Heart left ventricle (tissue), 16 donors: ENCODE measurements around the gene SHISA4. TPM values are rescaled to one million over a fixed set of nuclear protein-coding genes. Genes with fewer than 3 reads are reported as not detected.
A peak's percentile ranks its signal among the peaks of the same experiment; 100 is the strongest.

Source experiments
- ATAC-seq, 4 donors: fragments of 200-7000 bp; cut with Tn5 transposase; one replicate each; pipeline ENCODE4 v1.9.1; 2020 to 2022; ENCODE audit warnings: moderate library complexity in 4 of 4, mild to moderate bottlenecking in 3 of 4, moderate number of reproducible peaks in 1 of 4
- DNase-seq, 5 donors: peaks; one replicate each; pipeline ENCODE4 v3.0.0-alpha.2; 2020
- H3K27ac ChIP-seq, 12 donors: fragments of 200-600 bp; sonication (generic) in 4 of 12; one replicate each; pipeline versions ENCODE4 v1.5.0 to v1.8.0; 2016 to 2022; ENCODE audit warnings: mild to moderate bottlenecking in 2 of 12
- H3K27me3 ChIP-seq, 9 donors: fragments of 200-600 bp; sonication (generic) in 2 of 9; one replicate each; pipeline versions ENCODE4 v1.5.1 to v1.8.0; 2016 to 2022; ENCODE audit warnings: mild to moderate bottlenecking in 3 of 9
- H3K36me3 ChIP-seq, 9 donors: fragments of 200-600 bp; sonication (generic) in 2 of 9; one replicate each; pipeline versions ENCODE4 v1.5.0 to v1.8.0; 2018 to 2022; ENCODE audit warnings: mild to moderate bottlenecking in 2 of 9
- H3K4me1 ChIP-seq, 12 donors: fragments of 200-600 bp; sonication (generic) in 4 of 12; one replicate each; pipeline versions ENCODE4 v1.5.0 to v1.8.0; 2016 to 2022; ENCODE audit warnings: mild to moderate bottlenecking in 3 of 12
- H3K4me3 ChIP-seq, 12 donors: fragments of 200-600 bp; sonication (generic) in 4 of 12; one replicate each; pipeline versions ENCODE4 v1.5.0 to v1.8.0; 2017 to 2022; ENCODE audit warnings: mild to moderate bottlenecking in 9 of 12, moderate library complexity in 4 of 12
- H3K9me3 ChIP-seq, 12 donors: fragments of 200-600 bp; sonication (generic) in 4 of 12; one replicate each; pipeline versions ENCODE4 v1.5.0 to v1.8.0; 2016 to 2022; ENCODE audit warnings: mild to moderate bottlenecking in 1 of 12
- CTCF ChIP-seq, 12 donors: fragments of 200-600 bp; sonication (generic) in 4 of 12; IDR thresholded peaks; one replicate each; pipeline versions ENCODE4 v1.5.0 to v1.8.0; 2018 to 2022; ENCODE audit warnings: antibody characterized with exemption in 12 of 12, mild to moderate bottlenecking in 5 of 12
- POLR2A ChIP-seq, 2 donors: fragments of 450-650 bp; IDR thresholded peaks; one replicate each; pipeline ENCODE4 v1.6.1; 2017; ENCODE audit warnings: antibody characterized with exemption in 2 of 2, mild to moderate bottlenecking in 2 of 2, moderate library complexity in 2 of 2
- WGBS, 4 donors: extraction: QIAGEN DNeasy Blood & Tissue Kit in 2 of 4; methylation state at CpG; one replicate each; pipeline versions ENCODE4 v1.1.5 to v1.1.7; 2013 to 2018; 5-methylcytosine and 5-hydroxymethylcytosine counted together
- intact Hi-C, 10 donors: fragments of 100-400 bp; cut with DNase I; formaldehyde crosslinking; loops; one replicate each; pipeline versions ENCODE4 v1.11.1 to v1.14.2; 2022
- polyA plus RNA-seq, 2 donors: library from polyadenylated mRNA; stranded (reverse); fragments of 200-250 nt; gene quantifications; one replicate each; pipeline ENCODE4 v1.2.3, GENCODE V29; 2013
- total RNA-seq, 9 donors: library from RNA; depleted of rRNA in 2 of 9; stranded (reverse); fragments of >200 nt in 2 of 9; fragmentation: NEBNext Ultra II Directional in 3 of 9; extraction: Animal tissue kit (Norgen Biotek cat#: 25700) in 3 of 9; gene quantifications; one replicate each; pipeline versions ENCODE4 v1.1.0 to v1.2.4, GENCODE V29; 2016 to 2023
- donor health status: ischemic (EF 13 %, LVEDD 7.1; RV severe dilation, severe dysfunction).
- donor health status: healthy with polysubstance abuse.
- donor health status: DM: no; HTN: yes; CAD: no.
- donor health status: DM: no; HTN: no; CAD: no.
- donor health status: ischemic (EF 25% LVEDD 6.9; RV normal size, moderate dysfunction).
- donor health status: ischemic (EF 25% LVEDD 5.7; RV mildly dilated, moderate dysfunction).
- donor health status: healthy.
- donor health status: DM: yes; HTN: yes; CAD: no.
- donor health status: ischemic (EF 35%, LVEDD 5.7; RV mildly dilated, moderate dysfunction).
- donor health status: nonischemic (EF 11% LVEDD 7.7; RV severe dilation, severe dysfunction).
- donor health status: DM: yes; HTN: yes; CAD: no.
- donor health status: PGD.
- donor health status: ischemic (EF 29% LVEDD 5.4; RV normal size, mild dysfunction).
- donor health status: nonischemic (EF 23%, LVEDD 6.1; RV moderate dilation, normal function).

Gene SHISA4
- total and polyA plus RNA-seq, 11 donors, result 53.2 to 262 (median 120) TPM

GRCh38 chr1:201904579-201904978, 15.9 kb downstream of the SHISA4 start:
- Histone ChIP-seq H3K4me1 (peaks cover 0 to 45% (median 11%) of the 10 kb centered on the region in 12 donors), H3K27ac (peak overlapping the region; percentile 17 to 92 (median 68)), H3K27me3 (no peaks in the 10 kb centered on the region), H3K9me3 (no peaks in the 10 kb centered on the region), H3K36me3 (peaks cover 0 to 8% (median 0%) of the 10 kb centered on the region in 9 donors), H3K4me3 (no peak overlapping the region)
- ATAC-seq, result peak in 3 of 4 donors; percentile 49 to 80 (median 72)
- no peak for TF ChIP-seq CTCF (IDR thresholded peaks at IDR 0.05)
- TF ChIP-seq POLR2A (IDR thresholded peaks at IDR 0.05), result no peak
- 12 to 29% (median 23%) methylated on average over 6 of the region's 6 CpGs for WGBS, 4 donors
- peak in 3 of 5 donors; percentile 48 to 60 (median 51) for DNase-seq
- intact Hi-C loops, result no loop called here

DNA sequence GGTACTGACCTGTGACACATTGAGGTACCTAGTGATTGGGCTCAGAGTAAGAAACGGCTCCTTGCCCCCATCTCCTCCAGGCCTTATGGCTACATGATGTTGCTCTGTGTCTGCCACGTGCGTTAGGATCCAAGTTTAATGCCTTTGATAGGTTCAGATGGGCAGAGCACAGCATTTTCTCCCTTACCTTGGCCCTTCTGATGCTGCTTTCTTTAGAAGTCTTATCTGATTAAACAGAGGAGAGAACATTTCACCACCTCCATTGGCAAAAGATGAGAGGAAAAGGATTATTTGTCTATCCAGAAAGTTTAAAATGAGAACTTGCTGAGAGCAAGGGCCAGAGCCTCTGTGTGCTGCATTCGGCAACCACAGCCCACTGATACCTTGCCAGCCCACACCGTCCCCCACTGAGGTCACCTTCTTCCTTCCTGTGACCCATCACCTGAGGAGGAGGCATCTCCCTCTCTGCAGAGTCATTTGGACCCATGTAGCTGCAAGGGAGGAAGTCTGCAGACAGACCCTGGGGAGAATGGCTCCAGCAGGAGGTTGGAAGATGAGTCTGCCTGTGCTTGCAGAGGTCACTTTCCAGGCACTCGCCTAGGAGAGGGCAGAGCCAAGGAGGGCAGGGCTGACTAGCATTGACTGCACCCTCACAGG, 16.7 kb downstream of the SHISA4 start:
- Histone ChIP-seq H3K9me3 (no peaks in the 10 kb centered on the region), H3K4me3 (no peak overlapping the region), H3K27me3 (no peaks in the 10 kb centered on the region), H3K27ac (peak overlapping the region in 11 of 12 donors; percentile 17 to 92 (median 69)), H3K4me1 (peaks cover 0 to 45% (median 11%) of the 10 kb centered on the region in 12 donors), H3K36me3 (peaks cover 0 to under 1% (median 0%) of the 10 kb centered on the region in 9 donors)
- intact Hi-C loops, result loop anchor here in 2 of 10 donors (5.0 kb wide), 1 partner anchor 37 kb away; no protein-coding TSS in a partner anchor
- TF ChIP-seq POLR2A (IDR thresholded peaks at IDR 0.05) (no peak), CTCF (IDR thresholded peaks at IDR 0.05) (no peak)
- 55 to 74% (median 64%) methylated on average over 6 of the region's 6 CpGs for WGBS, 4 donors
- DNase-seq (no peak), ATAC-seq (peak in 1 of 4 donors; percentile 12)

- DNase-seq, result peak in 1 of 5 donors; percentile 3
- no peaks in the 10 kb centered on the region for H3K9me3 ChIP-seq
- TF ChIP-seq CTCF (IDR thresholded peaks at IDR 0.05) (no peak), POLR2A (IDR thresholded peaks at IDR 0.05) (no peak)
- intact Hi-C loops, result loop anchor here in 2 of 10 donors (5.0 kb wide), 1 partner anchor 36 kb away; no protein-coding TSS in a partner anchor
- H3K27ac ChIP-seq, result peak overlapping the region in 5 of 12 donors; percentile 49 to 92 (median 69)
- H3K36me3 ChIP-seq, result no peaks in the 10 kb centered on the region
- 83 to 88% (median 84%) methylated on average over 3 of the region's 3 CpGs for WGBS, 4 donors
- peak in 1 of 4 donors; percentile 3 for ATAC-seq
- peaks cover 0 to 41% (median 11%) of the 10 kb centered on the region in 12 donors for H3K4me1 ChIP-seq
- H3K4me3 ChIP-seq, result no peak overlapping the region
- no peaks in the 10 kb centered on the region for H3K27me3 ChIP-seq
These were observed 17.6 kb downstream of the SHISA4 start for GRCh38 chr1:201906336-201906735.

DNA sequence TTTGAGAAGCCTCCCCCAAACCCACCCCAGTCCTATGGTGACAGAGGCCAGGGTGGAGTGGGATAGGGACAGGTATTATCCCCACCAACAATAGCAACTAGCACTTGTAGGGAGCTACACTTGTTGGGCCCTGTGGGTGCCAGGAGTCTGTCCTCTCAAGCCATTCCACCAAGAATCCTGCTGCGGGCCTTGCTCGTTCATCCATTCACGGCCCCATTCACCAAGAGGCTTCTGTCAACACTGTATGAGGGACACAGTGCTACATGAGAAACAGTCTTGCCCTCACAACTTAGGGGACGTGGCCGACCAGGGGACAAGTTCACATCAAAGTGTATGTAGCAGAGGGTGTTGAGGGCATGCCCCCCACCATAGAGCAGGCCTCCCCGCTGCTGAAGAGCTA, 18.9 kb downstream of the SHISA4 start:
- H3K9me3 ChIP-seq, result no peaks in the 10 kb centered on the region
- TF ChIP-seq POLR2A (IDR thresholded peaks at IDR 0.05) (no peak), CTCF (IDR thresholded peaks at IDR 0.05) (no peak)
- H3K27me3 ChIP-seq, result no peaks in the 10 kb centered on the region
- no peak overlapping the region for H3K4me3 ChIP-seq
- 93 to 94% (median 93%) methylated on average over 3 to 6 of the region's 6 CpGs for WGBS, 4 donors
- DNase-seq (no peak), ATAC-seq (no peak)
- intact Hi-C loops, result loop anchor here in 2 of 10 donors (5.0 kb wide), 1 partner anchor 35 kb away; no protein-coding TSS in a partner anchor
- no peaks in the 10 kb centered on the region for H3K36me3 ChIP-seq
- peak overlapping the region in 1 of 12 donors; percentile 92 for H3K27ac ChIP-seq
- H3K4me1 ChIP-seq, result peaks cover 0 to 39% (median 11%) of the 10 kb centered on the region in 12 donors
